Glutamatergic neuron (in vitro differentiated cells): Measurements from ENCODE around the gene MIA2. TPM values are rescaled to one million over a fixed set of nuclear protein-coding genes. Genes with fewer than 3 reads are reported as not detected.

Experiments
- DNase-seq: peaks from one replicate; pipeline ENCODE4 v3.0.0; 2022
- H3K27ac Mint-ChIP-seq: one replicate; pipeline ENCODE4 v1.8.0; 2020; ENCODE audit warnings: mild to moderate bottlenecking, mixed read lengths, inconsistent platforms; ENCODE audit not compliant: unreplicated experiment
- H3K27me3 Mint-ChIP-seq: one replicate; pipeline ENCODE4 v1.8.0; 2020; ENCODE audit warnings: mild to moderate bottlenecking, moderate library complexity, mixed read lengths, inconsistent platforms; ENCODE audit not compliant: unreplicated experiment
- H3K36me3 Mint-ChIP-seq: one replicate; pipeline ENCODE4 v1.8.0; 2020; ENCODE audit warnings: mild to moderate bottlenecking, mixed read lengths, inconsistent platforms; ENCODE audit not compliant: unreplicated experiment
- H3K4me1 Mint-ChIP-seq: one replicate; pipeline ENCODE4 v1.8.0; 2020; ENCODE audit warnings: mild to moderate bottlenecking, low read depth, mixed read lengths, inconsistent platforms; ENCODE audit not compliant: unreplicated experiment
- H3K4me3 Mint-ChIP-seq: one replicate; pipeline ENCODE4 v1.8.0; 2020; ENCODE audit warnings: mild to moderate bottlenecking, mixed read lengths, inconsistent platforms; ENCODE audit not compliant: unreplicated experiment
- H3K9me3 Mint-ChIP-seq: one replicate; pipeline ENCODE4 v1.8.0; 2020; ENCODE audit warnings: mild to moderate bottlenecking, moderate library complexity, mixed read lengths, inconsistent platforms; ENCODE audit not compliant: unreplicated experiment
- CTCF ChIP-seq: fragments of 200-600 bp; sonication (generic); IDR thresholded peaks from one replicate; pipeline ENCODE4 v1.5.0; 2021; ENCODE audit not compliant: partially characterized antibody, unreplicated experiment
- total RNA-seq: library from RNA; stranded (reverse); fragmentation: NEBNext Ultra II Directional; extraction: Animal tissue kit (Norgen Biotek cat#: 25700); gene quantifications from one replicate; pipeline ENCODE4 v1.2.1, GENCODE V29; 2021; ENCODE audit not compliant: unreplicated experiment

The MIA2 gene
- total RNA-seq, 1 donor from 2014 or later = 9.7 TPM

GRCh38 chr14:39376667-39377403 lies 143.1 kb downstream of the MIA2 start:
- Mint-ChIP-seq H3K27me3 (no peaks in the 10 kb centered on the region), H3K36me3 (no peaks in the 10 kb centered on the region), H3K4me1 (no peaks in the 10 kb centered on the region), H3K4me3 (no peak overlapping the region), H3K9me3 (no peaks in the 10 kb centered on the region), H3K27ac (no peak overlapping the region)
- no peak for TF ChIP-seq CTCF
- DNase-seq = no peak

GRCh38 chr14:39381366-39381765 lies 147.7 kb downstream of the MIA2 start:
- no peaks in the 10 kb centered on the region for H3K27me3 Mint-ChIP-seq
- H3K4me1 Mint-ChIP-seq = no peaks in the 10 kb centered on the region
- no peak overlapping the region for H3K27ac Mint-ChIP-seq
- no peak for TF ChIP-seq CTCF
- H3K4me3 Mint-ChIP-seq = no peak overlapping the region
- H3K36me3 Mint-ChIP-seq = peaks cover under 1% of the 10 kb centered on the region
- H3K9me3 Mint-ChIP-seq = no peaks in the 10 kb centered on the region
- no peak for DNase-seq

- Mint-ChIP-seq H3K27me3 (no peaks in the 10 kb centered on the region), H3K4me1 (no peaks in the 10 kb centered on the region), H3K9me3 (no peaks in the 10 kb centered on the region), H3K4me3 (no peak overlapping the region), H3K36me3 (peaks cover 4% of the 10 kb centered on the region), H3K27ac (no peak overlapping the region)
- no peak for TF ChIP-seq CTCF
- DNase-seq = no peak
These were observed 148.7 kb downstream of the MIA2 start for GRCh38 chr14:39382463-39382862.

- peaks cover 4% of the 10 kb centered on the region for H3K36me3 Mint-ChIP-seq
- H3K9me3 Mint-ChIP-seq = no peaks in the 10 kb centered on the region
- no peak overlapping the region for H3K27ac Mint-ChIP-seq
- TF ChIP-seq CTCF = no peak
- H3K27me3 Mint-ChIP-seq = no peaks in the 10 kb centered on the region
- DNase-seq = no peak
- no peak overlapping the region for H3K4me3 Mint-ChIP-seq
- H3K4me1 Mint-ChIP-seq = no peaks in the 10 kb centered on the region
These were observed 149.4 kb downstream of the MIA2 start for GRCh38 chr14:39383026-39383660.

- Mint-ChIP-seq H3K36me3 (peaks cover 4% of the 10 kb centered on the region), H3K9me3 (no peaks in the 10 kb centered on the region), H3K27me3 (no peaks in the 10 kb centered on the region), H3K27ac (no peak overlapping the region), H3K4me1 (no peaks in the 10 kb centered on the region), H3K4me3 (no peak overlapping the region)
- DNase-seq = no peak
- no peak for TF ChIP-seq CTCF
These were observed 150.0 kb downstream of the MIA2 start for GRCh38 chr14:39383741-39384140.
